Measurements from ENCODE around the gene PI4K2B. TPM values are rescaled to one million over a fixed set of nuclear protein-coding genes. Genes with fewer than 3 reads are reported as not detected.
"Not testable (repeated sequence)": the region's sequence is repeated elsewhere in the genome, so short reads cannot be mapped to it uniquely, and the experiment has no call there.

Gene PI4K2B
- total RNA-seq, 5 donors from 2014 or later (not counting 1 experiment from before 2014, with no cell fraction given), result 11.6 to 16.6 (median 14.6) TPM

GRCh38 chr4:25321703-25322102 is 87.9 kb downstream of the PI4K2B start:
- H3K4me1 Mint-ChIP-seq, result peaks cover 5 to 11% (median 7%) of the 10 kb centered on the region in 3 donors
- Histone ChIP-seq H3K4me3 (ENCODE audit: control insufficient read depth in 1 of 2, extremely low read depth in 1 of 2, low read length in 1 of 2) (no peak overlapping the region), H3K27ac (ENCODE audit: low read length) (no peak overlapping the region), H3K9me3 (no peaks in the 10 kb centered on the region), H3K27me3 (replicated peaks in 1 of 2; ENCODE audit: control insufficient read depth in 2 of 2, extremely low read depth in 1 of 2, insufficient read depth in 2 of 2, low read length in 1 of 2) (no peaks in the 10 kb centered on the region), H3K4me1 (ENCODE audit: control insufficient read depth in 1 of 2, extremely low read depth in 1 of 2, insufficient read depth in 2 of 2, low read length in 2 of 2) (no peaks in the 10 kb centered on the region), H3K36me3 (ENCODE audit: control insufficient read depth in 2 of 2, extremely low read depth in 1 of 2, insufficient read depth in 1 of 2, low read length in 1 of 2) (peaks cover 0 to 10% of the 10 kb centered on the region in 2 donors)
- H3K27me3 Mint-ChIP-seq, result no peaks in the 10 kb centered on the region
- H3K9me3 Mint-ChIP-seq, result no peaks in the 10 kb centered on the region
- H3K27ac Mint-ChIP-seq, result no peak overlapping the region
- CTCF ChIA-PET, result no interaction called here
- ATAC-seq (replicated peaks in 1 of 4) (no peak), DNase-seq (no peak)
- H3K4me3 Mint-ChIP-seq, result no peak overlapping the region
- POLR2A ChIA-PET, result no interaction called here
- no CpG with 5 or more reads among the region's 3 CpGs for WGBS (ENCODE audit: insufficient coverage)
- peaks cover 47% of the 10 kb centered on the region for H3K36me3 Mint-ChIP-seq

- DNase-seq; H3K36me3 ChIP-seq (ENCODE audit: control insufficient read depth in 2 of 2, extremely low read depth in 1 of 2, insufficient read depth in 1 of 2, low read length in 1 of 2); H3K9me3 ChIP-seq; H3K27ac ChIP-seq (ENCODE audit: low read length); H3K9me3 Mint-ChIP-seq; H3K27me3 Mint-ChIP-seq; H3K4me3 ChIP-seq (ENCODE audit: control insufficient read depth in 1 of 2, extremely low read depth in 1 of 2, low read length in 1 of 2); H3K4me3 Mint-ChIP-seq; H3K27ac Mint-ChIP-seq; ATAC-seq (replicated peaks in 1 of 4); H3K27me3 ChIP-seq (replicated peaks in 1 of 2; ENCODE audit: control insufficient read depth in 2 of 2, extremely low read depth in 1 of 2, insufficient read depth in 2 of 2, low read length in 1 of 2): not testable (repeated sequence)
- ChIA-PET CTCF (interaction anchor here (0.6 to 1.0 kb wide), 2 partner anchors 39 to 93 kb away, joined by 3 to 4 read pairs; no protein-coding TSS in a partner anchor), POLR2A (interaction anchor here in 1 of 2 donors (0.9 kb wide), 1 partner anchor 169 kb away, joined by 3 read pairs; no protein-coding TSS in a partner anchor)
- WGBS (ENCODE audit: insufficient coverage), result 100% methylated on average over 2 of the region's 3 CpGs
- Mint-ChIP-seq H3K4me1 (peaks cover 19 to 20% (median 20%) of the 10 kb centered on the region in 3 donors), H3K36me3 (peaks cover 22% of the 10 kb centered on the region)
- peaks cover 0 to 14% of the 10 kb centered on the region in 2 experiments for H3K4me1 ChIP-seq (ENCODE audit: control insufficient read depth in 1 of 2, extremely low read depth in 1 of 2, insufficient read depth in 2 of 2, low read length in 2 of 2)
Observed at GRCh38 chr4:25328463-25328862, 94.6 kb downstream of the PI4K2B start.

Other genes starting within 250 kb of the PI4K2B start
- under 1 TPM in 1 of 5 donors, not detected in 4; 0.03 TPM for gene LGI2, start 203.1 kb upstream of the PI4K2B start, total RNA-seq
- gene SEPSECS, start 73.6 kb upstream of the PI4K2B start, total RNA-seq, result 10 to 100 TPM; 12.4 to 16.2 (median 15.0) TPM
- gene ZCCHC4, start 78.7 kb downstream of the PI4K2B start, total RNA-seq, result 10 to 100 TPM; 10.6 to 12.9 (median 12.0) TPM
- 10 to 100 TPM; 40.4 to 56.6 (median 50.5) TPM for gene ANAPC4, start 143.2 kb downstream of the PI4K2B start, total RNA-seq